NB4 (cell line): Measurements from ENCODE around the gene EVA1B.

ENCODE experiments used
- CTCF ChIP-seq: IDR thresholded peaks from one replicate; pipeline ENCODE4 v1.5.1; 2012; ENCODE audit warnings: low read depth, low read length
- MAX ChIP-seq: IDR thresholded peaks from 2 replicates; pipeline ENCODE4 v1.6.1; 2011; ENCODE audit warnings: low read depth, low read length
- MYC ChIP-seq: IDR thresholded peaks from 2 replicates; pipeline ENCODE4 v1.6.1; 2011; ENCODE audit warnings: low read depth, low read length
- POLR2A ChIP-seq: IDR thresholded peaks from 2 replicates; pipeline ENCODE4 v1.6.1; 2011; ENCODE audit warnings: mild to moderate bottlenecking; ENCODE audit not compliant: insufficient read length; ENCODE audit errors: extremely low read depth

- TF ChIP-seq CTCF (peak; percentile 55), POLR2A (no peak), MYC (no peak), MAX (no peak)
These were observed 37.9 kb downstream of the EVA1B start for GRCh38 chr1:36285443-36286101.
